Measurements from ENCODE around the gene POLR1D.
"Not testable (repeated sequence)": the region's sequence is repeated elsewhere in the genome, so short reads cannot be mapped to it uniquely, and the experiment has no call there.

POLR1D gene

GRCh38 chr13:27628081-27628480 is 6.4 kb downstream of the POLR1D start:
- TF ChIP-seq GABPA (IDR thresholded peaks at IDR 0.05; ENCODE audit: low read depth), result no peak
- no peak for TF ChIP-seq REST (IDR thresholded peaks at IDR 0.05; ENCODE audit: insufficient replicate concordance, low read depth)
- no peak for TF ChIP-seq CTCF (IDR thresholded peaks at IDR 0.05; ENCODE audit: insufficient read depth, low read length)
- no peak for TF ChIP-seq SPI1 (IDR thresholded peaks at IDR 0.05; ENCODE audit: borderline replicate concordance, low read depth)
- no peak for TF ChIP-seq POLR2AphosphoS5 (IDR thresholded peaks at IDR 0.05; ENCODE audit: low read depth)
- Histone ChIP-seq H3K27ac (replicated peaks) (no peak overlapping the region), H3K27me3 (ENCODE audit: insufficient read depth, poor library complexity, severe bottlenecking) (no peaks in the 10 kb centered on the region), H3K4me3 (replicated peaks; ENCODE audit: insufficient read depth, low read length) (no peak overlapping the region)
- no peak for DNase-seq (ENCODE audit: low read depth in 1 of 2, low spot score in 1 of 2)

GRCh38 chr13:27628766-27629165 is 7.1 kb downstream of the POLR1D start:
- not testable (repeated sequence) for H3K27ac ChIP-seq (replicated peaks); DNase-seq (ENCODE audit: low read depth in 1 of 2, low spot score in 1 of 2); H3K27me3 ChIP-seq (ENCODE audit: insufficient read depth, poor library complexity, severe bottlenecking); H3K4me3 ChIP-seq (replicated peaks; ENCODE audit: insufficient read depth, low read length)

- DNase-seq (ENCODE audit: low read depth in 1 of 2, low spot score in 1 of 2), result no peak
- no peak overlapping the region for H3K27ac ChIP-seq (replicated peaks)
Measured at GRCh38 chr13:27631156-27631555, 9.5 kb downstream of the POLR1D start.

More at GRCh38 chr13:27631156-27631555, 9.5 kb downstream of the POLR1D start:
- no peaks in the 10 kb centered on the region for H3K27me3 ChIP-seq (ENCODE audit: insufficient read depth, poor library complexity, severe bottlenecking)
- TF ChIP-seq POLR2AphosphoS5 (IDR thresholded peaks at IDR 0.05; ENCODE audit: low read depth) (no peak), REST (IDR thresholded peaks at IDR 0.05; ENCODE audit: insufficient replicate concordance, low read depth) (no peak), SPI1 (IDR thresholded peaks at IDR 0.05; ENCODE audit: borderline replicate concordance, low read depth) (no peak), GABPA (IDR thresholded peaks at IDR 0.05; ENCODE audit: low read depth) (no peak), CTCF (IDR thresholded peaks at IDR 0.05; ENCODE audit: insufficient read depth, low read length) (no peak)
- H3K4me3 ChIP-seq (replicated peaks; ENCODE audit: insufficient read depth, low read length), result no peak overlapping the region
